GM12878 (cell line): ENCODE measurements around the gene LIN7A. TPM values are rescaled to one million over a fixed set of nuclear protein-coding genes. Genes with fewer than 3 reads are reported as not detected.
"Not testable (repeated sequence)": the region's sequence is repeated elsewhere in the genome, so short reads cannot be mapped to it uniquely, and the experiment has no call there.

ENCODE experiments used
- ATAC-seq: fragments of 200-7000 bp; cut with Tn5 transposase; 3 replicates; pipeline ENCODE4 v1.9.1; 2020; ENCODE audit warnings: mild to moderate bottlenecking, moderate library complexity
- BruUV-seq: library from RNA; stranded (reverse); fragments of 400-500 nt; replicated peaks from 2 replicates; lab custom pipeline; 2021; lab: Mats Ljungman, UMichigan
- CTCF ChIA-PET: fragments of 300-600 bp; sonication (Branson Sonifier 250); formaldehyde crosslinking; extraction: SDS; loops from one replicate; lab custom pipeline; 2021; ENCODE audit warnings: inconsistent platforms; lab: Yijun Ruan, JAX
- POLR2A ChIA-PET: fragments of 350-600 bp; formaldehyde crosslinking; extraction: SDS; loops from one replicate; lab custom pipeline; 2021; ENCODE audit warnings: inconsistent platforms; lab: Charles Lee
- RAD21 ChIA-PET: fragments of 300-600 bp; sonication (Branson Sonifier 250); formaldehyde crosslinking; loops from one replicate; lab custom pipeline; 2023; ENCODE audit warnings: antibody characterized with exemption; ENCODE audit not compliant: unreplicated experiment; lab: Charles Lee
- SMC1A ChIA-PET: fragments of 300-600 bp; sonication (Branson Sonifier 250); formaldehyde crosslinking; loops from one replicate; lab custom pipeline; 2023; ENCODE audit not compliant: unreplicated experiment, uncharacterized antibody; lab: Charles Lee
- DNase-seq: peaks from one replicate; pipeline ENCODE4 v3.0.0-alpha.2; 2011; ENCODE audit warnings: low read depth, low spot score
- FAIRE-seq: peaks from 3 replicates; lab custom pipeline; 2011; peaks lifted over from hg19 to GRCh38; lab: Jason Lieb, UNC
- H2AFZ ChIP-seq: 2 replicates; pipeline ENCODE4 v1.6.0; 2011; ENCODE audit warnings: low read depth, low read length, control low read depth; ENCODE audit not compliant: control insufficient read depth
- H3K27ac ChIP-seq: 2 replicates; pipeline ENCODE4 v1.5.1; 2011; ENCODE audit warnings: control low read depth; ENCODE audit not compliant: control insufficient read depth, insufficient read depth
- H3K27me3 ChIP-seq, 2 experiments: replicated peaks in 1 of 2; 2 replicates each; pipeline versions ENCODE4 v1.6.0 to v1.6.1; 2011; ENCODE audit warnings: low read length in 1 of 2; ENCODE audit not compliant: control insufficient read depth in 2 of 2, insufficient read depth in 2 of 2
- H3K36me3 ChIP-seq, 2 experiments: 2 replicates each; pipeline ENCODE4 v1.5.1; 2011; ENCODE audit warnings: low read length in 1 of 2; ENCODE audit not compliant: control insufficient read depth in 2 of 2, insufficient read depth in 2 of 2
- H3K4me1 ChIP-seq: 2 replicates; pipeline ENCODE4 v1.6.1; 2011; ENCODE audit warnings: mild to moderate bottlenecking, low read length, moderate library complexity, mixed read lengths; ENCODE audit not compliant: control insufficient read depth, insufficient read depth
- H3K4me2 ChIP-seq: 2 replicates; pipeline ENCODE4 v1.6.0; 2011; ENCODE audit warnings: control low read depth; ENCODE audit not compliant: control insufficient read depth, insufficient read depth
- H3K4me3 ChIP-seq: fragments of 200-600 bp; sonication (generic); 2 replicates; pipeline ENCODE4 v1.5.1; 2016
- H3K79me2 ChIP-seq: 2 replicates; pipeline ENCODE4 v1.6.0; 2011; ENCODE audit warnings: low read length; ENCODE audit not compliant: control insufficient read depth, insufficient read depth
- H3K9ac ChIP-seq: 2 replicates; pipeline ENCODE4 v1.8.0; 2011; ENCODE audit warnings: low read length, control low read depth, mixed read lengths; ENCODE audit not compliant: control insufficient read depth, insufficient read depth
- H3K9me3 ChIP-seq: replicated peaks from 3 replicates; pipeline ENCODE4 v1.5.1; 2011; ENCODE audit warnings: mild to moderate bottlenecking, low read length; ENCODE audit not compliant: control insufficient read depth, insufficient read depth
- H4K20me1 ChIP-seq: 2 replicates; pipeline ENCODE4 v1.6.0; 2011; ENCODE audit not compliant: control insufficient read depth, insufficient read depth
- WGBS: methylation state at CpG from one replicate; pipeline ENCODE4 v1.1.6; 2016; ENCODE audit warnings: low lambda C conversion rate; ENCODE audit not compliant: insufficient replicate concordance, insufficient coverage; ENCODE audit errors: missing lambda C conversion rate; 5-methylcytosine and 5-hydroxymethylcytosine counted together
- in situ Hi-C: fragments of 300-500 bp; cut with MboI; formaldehyde crosslinking; loops from 9 replicates; pipeline ENCODE4 v1.14.3; 2018; ENCODE audit warnings: mixed read lengths
- intact Hi-C: fragments of 100-400 bp; cut with micrococcal nuclease; formaldehyde crosslinking; loops from one replicate; pipeline ENCODE4 v1.14.2; 2022; ENCODE audit not compliant: unreplicated experiment
- polyA plus RNA-seq, 11 experiments: library from polyadenylated mRNA; depleted of rRNA in 4 of 11; unstranded in 6 of 11; stranded (reverse) in 5 of 11; fragments of >200 nt; fragmentation: Nextera tagmentation in 4 of 11; fragmentation: Illumina TruSeq in 1 of 11; extraction: Ambion mirVana in 4 of 11; extraction: Trizol in 1 of 11; gene quantifications; 1 replicate in 1 of 11; 2 replicates in 10 of 11; pipeline versions ENCODE4 v1.2.1 to v1.2.3, GENCODE V29; 2011 to 2016; ENCODE audit warnings: inconsistent platforms in 2 of 11, missing spikeins in 2 of 11, low read depth in 1 of 11
- total RNA-seq, 4 experiments: library from RNA; depleted of rRNA in 3 of 4; stranded (reverse); fragments of >200 nt in 3 of 4; fragmentation: Illumina TruSeq in 1 of 4; extraction: Trizol in 1 of 4; gene quantifications; 2 replicates each; pipeline versions ENCODE4 v1.2.1 to v1.2.3, GENCODE V29; 2013 to 2021

The LIN7A gene
- total and polyA plus RNA-seq, 10 of the 15 experiments (the other 5 are each of a cell fraction or from before 2014, with no cell fraction given): 0.04 to 0.93 (median 0.35) TPM; not detected in 1

DNA sequence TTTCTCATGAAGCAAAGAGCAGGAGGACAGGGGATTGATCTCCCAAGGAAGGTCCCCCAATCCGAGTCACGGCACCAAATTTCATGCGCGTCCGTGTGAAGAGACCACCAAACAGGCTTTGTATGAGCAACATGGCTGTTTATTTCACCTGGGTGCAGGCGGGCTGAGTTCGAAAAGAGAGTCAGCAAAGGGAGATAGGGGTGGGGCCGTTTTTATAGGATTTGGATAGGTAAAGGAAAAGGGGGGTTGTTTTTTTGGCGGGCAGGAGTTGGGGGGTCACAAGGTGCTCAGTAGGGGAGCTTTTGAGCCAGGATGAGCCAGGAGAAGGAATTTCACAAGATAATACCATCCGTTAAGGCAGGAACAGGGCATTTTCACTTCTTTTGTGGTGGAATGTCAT, 149.3 kb downstream of the LIN7A start:
- ATAC-seq, H3K27ac ChIP-seq, H3K4me1 ChIP-seq, FAIRE-seq, DNase-seq, H3K36me3 ChIP-seq, H2AFZ ChIP-seq, H3K4me2 ChIP-seq, H4K20me1 ChIP-seq, H3K9ac ChIP-seq, BruUV-seq, in situ Hi-C loops, H3K4me3 ChIP-seq, H3K27me3 ChIP-seq, H3K9me3 ChIP-seq, RAD21 ChIA-PET, intact Hi-C loops, H3K79me2 ChIP-seq: not testable (repeated sequence)
- WGBS: 87% methylated on average over 9 of the region's 10 CpGs
- ChIA-PET CTCF (interaction anchor here (1.7 kb wide), 1 partner anchor 9 kb away, joined by 7 read pairs; no protein-coding TSS in a partner anchor), POLR2A (interaction anchor here (1.3 kb wide), 1 partner anchor 8 kb away, joined by 3 read pairs; no protein-coding TSS in a partner anchor), SMC1A (interaction anchor here (1.3 to 2.9 kb wide), 2 partner anchors 9 to 15 kb away, joined by 7 to 23 read pairs; no protein-coding TSS in a partner anchor)

DNA sequence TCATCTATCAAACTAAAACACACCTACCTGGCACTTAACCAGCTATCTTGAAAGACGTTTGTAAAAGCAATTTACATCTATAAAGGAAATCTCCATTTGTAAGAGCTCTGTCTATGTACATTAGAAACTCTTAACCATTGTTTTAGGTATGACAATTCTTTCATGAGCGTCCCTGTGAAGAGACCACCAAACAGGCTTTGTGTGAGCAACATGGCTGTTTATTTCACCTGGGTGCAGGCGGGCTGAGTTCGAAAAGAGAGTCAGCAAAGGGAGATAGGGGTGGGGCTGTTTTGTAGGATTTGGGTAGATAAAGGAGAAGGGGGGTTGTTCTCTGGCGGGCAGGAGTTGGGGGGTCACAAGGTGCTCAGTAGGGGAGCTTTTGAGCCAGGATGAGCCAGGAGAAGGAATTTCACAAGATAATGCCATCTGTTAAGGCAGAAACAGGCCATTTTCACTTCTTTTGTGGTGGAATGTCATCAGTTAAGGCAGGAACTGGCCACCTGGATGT, 154.7 kb downstream of the LIN7A start:
- SMC1A ChIA-PET: interaction anchor here (1.4 kb wide), 1 partner anchor 12 kb away, joined by 4 read pairs; no protein-coding TSS in a partner anchor
- in situ Hi-C loops, POLR2A ChIA-PET: not testable (repeated sequence)

More for the DNA sequence above, 154.7 kb downstream of the LIN7A start:
- 81% methylated on average over 5 of the region's 5 CpGs for WGBS
- H2AFZ ChIP-seq, FAIRE-seq, H3K27ac ChIP-seq, H3K9ac ChIP-seq, H3K79me2 ChIP-seq, ATAC-seq, H3K36me3 ChIP-seq, BruUV-seq, intact Hi-C loops, H3K27me3 ChIP-seq, H3K9me3 ChIP-seq, DNase-seq, RAD21 ChIA-PET, H4K20me1 ChIP-seq, H3K4me3 ChIP-seq, H3K4me1 ChIP-seq, H3K4me2 ChIP-seq: not testable (repeated sequence)
- CTCF ChIA-PET: interaction anchor here (1.6 kb wide), 1 partner anchor 34 kb away, joined by 3 read pairs; no protein-coding TSS in a partner anchor
